SH-SY5Y (cell line): ENCODE measurements around the gene HS3ST2.
A peak's percentile ranks its signal among the peaks of the same experiment; 100 is the strongest.

Experiments
- GATA2 ChIP-seq: IDR thresholded peaks from 2 replicates; pipeline ENCODE4 v1.6.1; 2011; ENCODE audit warnings: mild to moderate bottlenecking, low read depth, low read length
- GATA3 ChIP-seq: IDR thresholded peaks from 2 replicates; pipeline ENCODE4 v1.6.1; 2011; ENCODE audit warnings: low read depth, mild to moderate bottlenecking, low read length, moderate library complexity

Gene HS3ST2

DNA sequence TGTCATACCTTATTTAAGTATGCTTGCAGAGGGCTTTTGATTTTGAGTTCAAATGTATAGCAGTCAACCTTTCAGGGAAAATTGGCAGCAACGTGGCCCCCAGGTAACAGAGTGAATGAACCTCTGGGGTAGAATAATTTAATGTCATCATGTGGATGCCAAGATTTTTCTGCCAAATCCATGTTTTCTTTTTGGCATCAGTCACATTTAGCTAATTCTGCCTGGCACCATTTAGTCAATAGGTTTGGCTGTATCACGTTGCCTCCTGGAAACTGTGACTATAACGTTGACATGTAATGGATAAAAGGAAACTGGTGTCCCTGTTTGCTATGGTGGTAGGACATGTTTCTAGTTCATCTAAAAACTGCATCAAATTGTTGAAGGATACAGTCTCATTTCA is 115.5 kb downstream of the HS3ST2 start:
- TF ChIP-seq GATA3 (no peak), GATA2 (no peak)

GRCh38 chr16:22932032-22932771 is 118.2 kb downstream of the HS3ST2 start:
- no peak for TF ChIP-seq GATA2
- no peak for TF ChIP-seq GATA3

GRCh38 chr16:22933173-22933572 is 119.2 kb downstream of the HS3ST2 start:
- TF ChIP-seq GATA3: no peak
- no peak for TF ChIP-seq GATA2

- TF ChIP-seq GATA3 (no peak), GATA2 (no peak)
Observed at GRCh38 chr16:22934786-22935185, 120.8 kb downstream of the HS3ST2 start.

- TF ChIP-seq GATA2 (no peak), GATA3 (no peak)
Observed at GRCh38 chr16:22937169-22937568, 123.2 kb downstream of the HS3ST2 start.

- no peak for TF ChIP-seq GATA3
- TF ChIP-seq GATA2: no peak
Observed at GRCh38 chr16:22938647-22939046, 124.7 kb downstream of the HS3ST2 start.

DNA sequence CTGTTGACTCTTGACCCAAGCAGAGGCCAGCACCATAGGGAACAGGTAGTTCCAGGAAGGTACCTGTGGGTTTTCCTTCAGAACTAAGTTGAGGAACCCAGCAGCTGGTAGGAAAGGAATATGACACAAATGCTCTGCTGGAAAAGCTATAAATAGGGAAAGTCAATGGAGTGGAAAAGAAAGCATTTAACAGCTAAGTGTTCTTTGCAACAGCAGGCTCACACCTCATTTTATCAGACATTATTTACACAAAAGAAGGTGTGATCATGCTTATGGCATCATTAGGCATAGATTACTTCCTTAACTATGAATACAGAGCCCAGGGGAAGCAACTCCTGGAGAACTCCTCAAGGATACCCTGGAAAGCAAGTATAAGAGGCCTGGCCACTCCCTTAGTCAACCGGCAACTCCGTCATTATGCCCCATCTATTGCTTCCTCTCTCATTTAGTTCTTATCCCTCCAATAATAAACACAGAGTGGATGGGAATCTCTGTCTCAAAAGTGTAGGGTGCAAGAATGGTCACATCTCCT is 128.1 kb downstream of the HS3ST2 start:
- no peak for TF ChIP-seq GATA2
- TF ChIP-seq GATA3: no peak

GRCh38 chr16:22942811-22943210 is 128.8 kb downstream of the HS3ST2 start:
- TF ChIP-seq GATA3: no peak
- TF ChIP-seq GATA2: no peak

DNA sequence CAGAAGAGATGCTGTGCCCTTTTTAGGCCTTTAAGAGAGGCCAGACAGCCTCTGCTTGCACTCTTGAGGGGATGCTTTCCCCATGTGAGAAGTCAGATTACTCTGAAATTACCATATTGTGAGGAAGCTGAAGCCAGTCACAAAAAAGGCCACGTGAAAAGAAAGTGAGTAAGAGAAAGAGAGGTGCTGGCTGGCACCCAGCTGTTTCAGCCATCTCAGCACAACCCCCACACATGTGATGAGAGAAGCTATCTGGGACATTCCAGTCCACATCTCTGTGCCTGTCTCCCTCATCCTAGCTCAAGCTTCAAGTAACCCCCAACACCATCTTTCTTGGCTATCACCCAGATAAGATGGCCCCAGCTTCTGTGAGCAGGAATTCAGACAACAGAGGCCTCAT is 131.4 kb downstream of the HS3ST2 start:
- TF ChIP-seq GATA2 (no peak), GATA3 (no peak)

DNA sequence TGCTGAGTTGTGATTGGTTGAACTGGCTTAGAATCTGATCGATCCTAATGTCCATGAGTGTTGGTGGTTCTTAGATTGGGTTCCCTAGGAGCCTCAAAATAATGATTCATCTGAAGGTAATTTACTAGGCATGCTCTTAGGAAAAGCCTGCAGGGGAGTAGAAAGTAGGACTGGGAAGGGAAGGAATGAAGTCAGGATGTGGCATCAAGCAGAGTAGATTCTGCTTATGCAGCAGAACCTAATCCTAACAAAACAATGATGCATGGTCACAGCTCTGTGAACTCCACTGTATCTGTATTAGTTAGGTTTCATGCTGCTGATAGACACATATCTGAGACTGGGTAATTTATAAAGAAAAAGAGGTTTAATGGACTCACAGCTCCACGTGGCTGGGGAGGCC is 132.5 kb downstream of the HS3ST2 start:
- TF ChIP-seq GATA2 (no peak), GATA3 (no peak)

DNA sequence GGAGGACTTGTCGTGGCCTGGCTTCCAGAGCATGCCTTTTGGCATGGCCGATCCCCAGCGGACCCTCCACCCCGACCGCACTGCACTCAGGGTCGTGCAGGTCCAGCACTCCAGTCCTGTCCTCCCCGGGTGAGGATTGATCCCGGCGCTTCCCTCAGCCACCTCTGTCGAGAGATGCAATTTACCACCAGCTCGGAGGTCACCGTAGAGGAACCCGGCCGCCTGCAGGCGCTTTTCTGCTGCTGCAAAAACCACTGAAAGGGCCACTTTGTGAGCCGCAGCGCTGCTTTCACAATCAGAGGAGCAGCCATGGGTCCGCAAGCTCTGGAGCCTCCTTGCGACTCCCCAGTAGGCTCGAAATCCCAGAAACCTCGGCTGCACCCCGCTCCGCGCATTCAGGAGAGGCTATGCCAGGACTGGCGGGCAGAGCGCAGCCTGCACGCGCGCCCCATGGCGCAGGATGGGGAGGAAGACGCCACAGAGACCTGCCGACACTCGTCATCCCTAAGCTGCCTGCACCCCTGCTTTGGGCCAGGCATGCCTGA is 134.2 kb downstream of the HS3ST2 start:
- TF ChIP-seq GATA2 (no peak), GATA3 (no peak)

GRCh38 chr16:22948603-22949368 is 134.8 kb downstream of the HS3ST2 start:
- TF ChIP-seq GATA2 (no peak), GATA3 (no peak)

GRCh38 chr16:22955461-22956070 is 141.6 kb downstream of the HS3ST2 start:
- peak; percentile 78 for TF ChIP-seq GATA2
- peak; percentile 46 for TF ChIP-seq GATA3

DNA sequence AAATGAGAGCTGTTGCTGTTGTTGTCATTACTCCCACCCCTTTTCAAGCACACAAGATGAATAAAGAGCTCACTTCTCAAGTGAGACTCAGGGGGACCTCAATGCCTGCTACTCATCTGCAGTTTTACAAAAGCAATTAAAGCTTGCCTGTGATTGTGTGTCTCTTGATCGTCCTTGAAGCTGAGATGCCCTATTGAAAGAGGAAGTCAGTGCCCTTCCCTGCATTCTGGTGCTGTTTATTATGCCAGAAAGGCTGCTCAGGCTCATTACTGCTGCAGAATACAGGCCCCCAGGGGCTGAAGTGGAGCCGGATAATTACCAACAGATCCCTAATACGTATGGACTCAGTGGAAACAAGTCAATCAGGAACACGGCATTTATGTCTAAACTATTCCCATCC is 147.2 kb downstream of the HS3ST2 start:
- TF ChIP-seq GATA2 (no peak), GATA3 (no peak)
